Retinal pigment epithelial cell (primary cell): Measurements from ENCODE around the gene CMIP.

Experiments
- DNase-seq: peaks from one replicate; pipeline ENCODE4 v3.0.0-alpha.2; 2010; ENCODE audit warnings: low read depth
- H3K4me3 ChIP-seq: 2 replicates; pipeline ENCODE4 v1.5.1; 2011; ENCODE audit warnings: mild to moderate bottlenecking, low read length, control low read depth, moderate library complexity
- TF ChIP-seq, protein P1 (sequence below): conservative IDR thresholded peaks from 2 replicates; pipeline ENCODE4 v1.5.1; 2011; ENCODE audit warnings: low read depth, low read length, control low read depth, inconsistent platforms

CMIP gene

GRCh38 chr16:81693744-81694303 lies 249.2 kb downstream of the CMIP start:
- TF ChIP-seq, protein P1, sequence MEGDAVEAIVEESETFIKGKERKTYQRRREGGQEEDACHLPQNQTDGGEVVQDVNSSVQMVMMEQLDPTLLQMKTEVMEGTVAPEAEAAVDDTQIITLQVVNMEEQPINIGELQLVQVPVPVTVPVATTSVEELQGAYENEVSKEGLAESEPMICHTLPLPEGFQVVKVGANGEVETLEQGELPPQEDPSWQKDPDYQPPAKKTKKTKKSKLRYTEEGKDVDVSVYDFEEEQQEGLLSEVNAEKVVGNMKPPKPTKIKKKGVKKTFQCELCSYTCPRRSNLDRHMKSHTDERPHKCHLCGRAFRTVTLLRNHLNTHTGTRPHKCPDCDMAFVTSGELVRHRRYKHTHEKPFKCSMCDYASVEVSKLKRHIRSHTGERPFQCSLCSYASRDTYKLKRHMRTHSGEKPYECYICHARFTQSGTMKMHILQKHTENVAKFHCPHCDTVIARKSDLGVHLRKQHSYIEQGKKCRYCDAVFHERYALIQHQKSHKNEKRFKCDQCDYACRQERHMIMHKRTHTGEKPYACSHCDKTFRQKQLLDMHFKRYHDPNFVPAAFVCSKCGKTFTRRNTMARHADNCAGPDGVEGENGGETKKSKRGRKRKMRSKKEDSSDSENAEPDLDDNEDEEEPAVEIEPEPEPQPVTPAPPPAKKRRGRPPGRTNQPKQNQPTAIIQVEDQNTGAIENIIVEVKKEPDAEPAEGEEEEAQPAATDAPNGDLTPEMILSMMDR: no peak
- no peak overlapping the region for H3K4me3 ChIP-seq
- DNase-seq: no peak

GRCh38 chr16:81694494-81695280 lies 250.1 kb downstream of the CMIP start:
- no peak overlapping the region for H3K4me3 ChIP-seq
- TF ChIP-seq, protein P1: no peak
- DNase-seq: no peak

DNA sequence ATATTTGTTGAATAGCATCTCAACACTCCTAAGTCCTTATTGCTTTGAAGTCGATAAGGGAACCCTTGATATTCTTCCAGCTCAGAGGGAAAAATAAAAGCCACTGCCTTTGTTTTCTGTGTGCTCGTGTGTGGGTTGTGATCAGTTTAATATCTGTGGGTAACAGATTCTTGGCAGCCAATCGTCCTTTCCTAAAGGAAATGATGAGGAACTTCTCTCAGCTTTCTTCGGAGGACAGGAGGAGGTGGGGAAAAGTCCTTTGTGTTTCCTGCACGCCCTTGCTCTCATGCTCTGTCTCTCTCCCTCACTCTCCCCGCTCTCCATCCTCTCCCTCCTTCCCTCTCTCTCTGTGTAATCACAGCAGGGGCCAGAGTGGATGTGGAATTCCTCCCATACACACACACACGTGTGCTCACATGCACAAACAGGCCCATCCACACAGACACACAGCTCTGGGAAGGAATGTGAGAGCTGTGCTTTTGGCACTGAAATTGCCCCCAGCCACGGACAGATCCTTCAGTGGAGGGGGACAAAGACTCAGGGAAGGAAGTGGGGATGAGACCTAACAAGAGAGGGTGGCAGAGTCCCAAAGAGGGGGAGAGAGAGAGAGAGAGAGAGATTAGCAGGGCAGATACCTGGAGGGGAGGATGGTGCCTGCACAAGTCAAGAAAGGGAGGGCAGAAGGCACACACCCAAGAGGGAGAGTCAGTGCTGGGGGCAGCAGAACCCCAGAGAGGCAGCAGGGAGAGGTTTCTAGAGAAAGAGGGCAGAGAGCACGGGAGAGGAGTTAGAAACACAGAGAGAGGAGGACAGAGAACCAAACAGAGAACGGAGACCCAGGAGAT lies 250.9 kb downstream of the CMIP start:
- TF ChIP-seq, protein P1: no peak
- no peak overlapping the region for H3K4me3 ChIP-seq
- DNase-seq: no peak

GRCh38 chr16:81696166-81696960 lies 251.8 kb downstream of the CMIP start:
- H3K4me3 ChIP-seq: no peak overlapping the region
- no peak for DNase-seq
- TF ChIP-seq, protein P1: no peak

DNA sequence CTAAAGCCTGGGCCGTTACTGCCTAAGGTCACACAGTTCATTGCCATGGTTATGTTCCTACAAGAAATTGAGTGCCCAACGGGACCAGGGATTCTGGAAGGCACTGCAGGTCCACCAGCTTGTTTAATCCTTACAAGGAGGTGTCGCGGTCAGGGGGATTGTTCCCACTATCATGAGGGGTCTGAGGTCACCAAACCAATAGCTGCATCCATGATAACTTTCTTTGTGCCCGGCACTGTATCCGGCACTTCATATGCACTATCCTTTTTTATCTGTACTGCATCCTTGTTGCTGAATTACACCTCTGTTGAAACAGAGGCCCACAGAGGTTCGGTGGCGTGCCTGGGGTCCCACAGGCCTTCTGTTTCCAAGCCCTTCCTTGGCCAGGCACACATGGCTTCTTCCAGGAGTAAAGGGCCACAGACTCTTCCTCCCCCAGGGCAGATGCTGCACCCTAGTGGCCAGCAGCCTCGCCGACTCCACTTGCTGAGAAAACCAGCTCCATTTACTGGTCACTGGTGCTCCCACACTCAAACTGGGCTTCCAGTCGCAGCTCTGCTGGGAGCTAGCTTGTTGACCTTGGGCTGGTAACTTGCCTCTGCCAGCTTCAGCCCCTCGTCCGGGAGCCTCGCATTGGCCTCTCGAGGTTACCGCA lies 252.5 kb downstream of the CMIP start:
- TF ChIP-seq, protein P1: peak; percentile 82
- DNase-seq: no peak
- H3K4me3 ChIP-seq: no peak overlapping the region

GRCh38 chr16:81697616-81698309 lies 253.2 kb downstream of the CMIP start:
- DNase-seq: no peak
- TF ChIP-seq, protein P1: no peak
- H3K4me3 ChIP-seq: no peak overlapping the region
